C4-2B (cell line): ENCODE results near the gene PSMB10.
A peak's percentile ranks its signal among the peaks of the same experiment; 100 is the strongest.

Experiments used
- H3K27ac ChIP-seq: fragments of 450-650 bp; 2 replicates; pipeline ENCODE4 v1.5.1; 2017
- CTCF ChIP-seq: fragments of 450-650 bp; conservative IDR thresholded peaks from 2 replicates; pipeline ENCODE4 v1.5.1; 2017; ENCODE audit warnings: mild to moderate bottlenecking
- ZFX ChIP-seq: fragments of 450-650 bp; IDR thresholded peaks from 2 replicates; pipeline ENCODE4 v1.6.1; 2017

The PSMB10 gene

GRCh38 chr16:67930191-67930590 is 6.5 kb downstream of the PSMB10 start:
- TF ChIP-seq CTCF = no peak
- no peak for TF ChIP-seq ZFX
- no peak overlapping the region for H3K27ac ChIP-seq

DNA sequence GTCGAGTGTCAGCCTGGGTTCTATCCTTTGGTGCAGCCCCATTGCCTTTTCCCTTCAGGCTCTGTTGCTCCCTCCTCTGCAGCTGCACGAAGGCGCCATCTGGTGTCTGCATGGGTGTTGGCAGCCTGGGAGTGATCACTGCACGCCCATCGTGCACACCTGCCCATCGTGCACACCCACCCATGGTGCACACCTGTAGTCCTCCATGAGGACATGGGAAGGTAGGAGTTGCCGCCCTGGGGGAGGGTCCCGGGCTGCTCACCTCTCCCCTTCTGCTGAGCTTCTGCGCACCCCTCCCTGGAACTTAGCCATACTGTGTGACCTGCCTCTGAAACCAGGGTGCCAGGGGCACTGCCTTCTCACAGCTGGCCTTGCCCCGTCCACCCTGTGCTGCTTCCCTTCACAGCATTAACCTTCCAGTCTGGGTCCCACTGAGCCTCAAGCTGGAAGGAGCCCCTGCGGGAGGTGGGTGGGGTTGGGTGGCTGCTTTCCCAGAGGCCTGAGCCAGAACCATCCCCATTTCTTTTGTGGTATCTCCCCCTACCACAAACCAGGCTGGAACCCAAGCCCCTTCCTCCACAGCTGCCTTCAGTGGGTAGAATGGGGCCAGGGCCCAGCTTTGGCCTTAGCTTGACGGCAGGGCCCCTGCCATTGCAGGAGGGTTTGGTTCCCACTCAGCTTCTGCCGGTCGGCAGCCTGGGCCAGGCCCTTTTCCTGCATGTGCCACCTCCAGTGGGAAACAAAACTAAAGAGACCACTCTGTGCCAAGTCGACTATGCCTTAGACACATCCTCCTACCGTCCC is 7.9 kb downstream of the PSMB10 start:
- TF ChIP-seq ZFX = no peak
- peak; percentile 94 for TF ChIP-seq CTCF
- peak overlapping the region; percentile 97; the same call in 1 of the 2 replicates for H3K27ac ChIP-seq

DNA sequence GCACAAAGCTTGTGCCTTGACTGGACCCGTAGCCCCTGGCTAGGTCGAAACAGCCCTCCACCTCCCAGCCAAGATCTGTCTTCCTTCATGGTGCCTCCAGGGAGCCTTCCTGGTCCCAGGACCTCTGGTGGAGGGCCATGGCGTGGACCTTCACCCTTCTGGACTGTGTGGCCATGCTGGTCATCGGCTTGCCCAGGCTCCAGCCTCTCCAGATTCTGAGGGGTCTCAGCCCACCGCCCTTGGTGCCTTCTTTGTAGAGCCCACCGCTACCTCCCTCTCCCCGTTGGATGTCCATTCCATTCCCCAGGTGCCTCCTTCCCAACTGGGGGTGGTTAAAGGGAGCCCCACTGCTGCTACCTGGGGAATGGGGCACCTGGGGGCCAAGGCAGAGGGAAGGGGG is 8.5 kb downstream of the PSMB10 start:
- TF ChIP-seq ZFX (no peak), CTCF (no peak)
- peak overlapping the region; percentile 97 for H3K27ac ChIP-seq

DNA sequence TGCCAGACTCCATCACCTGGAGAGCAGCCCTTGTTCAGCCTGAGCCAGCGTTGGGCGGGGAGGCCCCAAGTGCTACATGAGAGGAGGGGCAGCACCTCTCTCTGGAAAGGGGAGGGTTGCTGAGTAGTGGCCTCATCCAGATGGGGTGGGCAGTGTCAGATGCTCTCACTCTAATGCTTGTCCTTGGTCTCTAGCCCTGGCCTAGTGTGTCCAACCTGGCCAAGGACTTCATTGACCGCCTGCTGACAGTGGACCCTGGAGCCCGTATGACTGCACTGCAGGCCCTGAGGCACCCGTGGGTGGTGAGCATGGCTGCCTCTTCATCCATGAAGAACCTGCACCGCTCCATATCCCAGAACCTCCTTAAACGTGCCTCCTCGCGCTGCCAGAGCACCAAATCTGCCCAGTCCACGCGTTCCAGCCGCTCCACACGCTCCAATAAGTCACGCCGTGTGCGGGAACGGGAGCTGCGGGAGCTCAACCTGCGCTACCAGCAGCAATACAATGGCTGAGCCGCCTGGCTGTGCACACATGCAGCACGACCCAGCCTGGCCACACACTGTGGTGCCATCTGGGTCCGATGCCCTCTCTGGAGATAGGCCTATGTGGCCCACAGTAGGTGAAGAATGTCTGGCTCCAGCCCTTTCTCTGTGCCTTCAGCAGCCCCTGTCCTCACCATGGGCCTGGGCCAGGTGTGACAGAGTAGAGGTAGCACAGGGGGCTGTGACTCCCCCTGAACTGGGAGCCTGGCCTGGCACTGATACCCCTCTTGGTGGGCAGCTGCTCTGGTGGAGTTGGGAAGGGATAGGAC is 9.3 kb downstream of the PSMB10 start:
- no peak for TF ChIP-seq ZFX
- TF ChIP-seq CTCF = no peak
- peak overlapping the region; percentile 97 for H3K27ac ChIP-seq

GRCh38 chr16:67926181-67926750 is 10.4 kb downstream of the PSMB10 start:
- peak overlapping the region; percentile 97 for H3K27ac ChIP-seq
- TF ChIP-seq CTCF (no peak; the same call in 1 of the 2 replicates), ZFX (no peak)

- TF ChIP-seq CTCF = no peak
- no peak for TF ChIP-seq ZFX
- H3K27ac ChIP-seq = peak overlapping the region; percentile 83
Observed at GRCh38 chr16:67924140-67924906, 12.3 kb downstream of the PSMB10 start.
